ENCODE measurements around the gene SOX5.

SOX5 gene

DNA sequence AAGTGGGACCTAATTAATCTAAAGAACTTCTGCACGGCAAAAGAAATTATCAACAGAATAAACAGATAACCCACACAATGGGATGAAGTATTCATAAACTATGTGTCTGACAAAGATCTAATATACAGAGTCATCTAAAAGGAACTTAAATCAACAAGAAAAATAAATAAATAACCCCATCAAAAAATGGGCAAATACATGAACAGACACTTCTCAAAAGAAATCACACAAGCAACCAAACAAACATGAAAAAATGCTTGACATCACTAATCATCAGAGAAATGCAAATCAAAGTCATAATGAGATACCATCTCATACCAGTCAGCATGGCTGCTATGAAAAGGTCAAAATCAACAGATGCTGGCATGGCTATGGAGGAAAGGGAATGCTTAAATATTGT lies 466.9 kb downstream of the SOX5 start:
- no peak for DNase-seq (ENCODE audit: low read depth)
